NCI-H1694 treated with DMSO at 0.1 percent for 48 hours (cell line): ENCODE measurements around the gene CFL1.

Experiments used
- DNase-seq: peaks from one replicate; lab custom pipeline; 2025; lab: John Stamatoyannopoulos, UW

CFL1 gene

DNA sequence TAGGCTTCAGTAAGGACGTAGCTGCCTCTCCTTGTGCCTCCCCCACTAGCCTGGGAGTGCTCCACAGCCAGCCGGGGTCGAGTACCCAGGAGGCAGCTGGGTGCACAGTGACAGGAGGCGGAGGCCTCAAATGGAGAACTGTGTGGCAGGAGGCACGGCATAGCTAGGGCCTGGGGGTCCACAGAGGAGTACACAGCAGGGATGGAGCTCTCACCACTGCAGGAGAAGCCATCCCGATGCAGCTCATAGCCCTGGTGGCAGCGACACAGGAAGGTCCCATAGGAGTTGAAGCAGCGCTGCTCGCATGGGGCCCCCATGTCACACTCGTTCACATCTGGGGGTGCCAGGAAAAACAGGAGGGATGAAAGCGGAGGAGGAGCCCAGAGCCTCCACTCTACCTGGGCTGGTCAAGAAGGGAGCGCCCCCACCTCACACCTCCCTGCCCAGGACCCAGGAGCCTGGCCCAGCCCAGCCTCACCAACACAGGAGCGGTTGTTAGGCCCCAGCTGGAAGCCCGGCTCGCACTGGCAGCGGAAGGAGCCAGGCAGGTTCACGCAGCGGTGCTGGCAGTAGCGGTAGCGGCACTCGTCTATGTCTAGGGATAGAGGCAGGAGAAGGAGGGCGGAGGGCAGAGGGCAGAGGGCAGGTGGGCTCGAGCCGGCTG, 11.8 kb upstream of the CFL1 start:
- DNase-seq = no peak

DNA sequence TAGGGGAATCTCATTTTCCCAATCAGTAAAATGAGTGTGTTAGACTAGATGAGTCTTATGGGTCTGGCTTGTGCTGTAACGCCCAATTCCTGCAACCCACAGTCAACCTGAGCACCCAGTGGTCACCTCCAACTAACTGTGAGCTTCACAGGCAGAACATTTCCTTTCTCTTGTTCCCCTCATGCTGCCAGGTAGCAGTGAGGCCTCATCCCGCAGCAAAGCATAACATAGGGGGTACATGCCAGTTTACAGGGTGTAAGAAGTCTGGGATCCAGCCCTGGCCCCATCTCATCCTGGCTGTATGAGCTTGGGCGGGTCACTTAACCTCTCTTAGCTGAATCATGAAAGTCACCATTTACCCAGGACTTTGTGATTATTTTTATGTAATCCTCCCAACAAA, 10.9 kb upstream of the CFL1 start:
- no peak for DNase-seq

DNA sequence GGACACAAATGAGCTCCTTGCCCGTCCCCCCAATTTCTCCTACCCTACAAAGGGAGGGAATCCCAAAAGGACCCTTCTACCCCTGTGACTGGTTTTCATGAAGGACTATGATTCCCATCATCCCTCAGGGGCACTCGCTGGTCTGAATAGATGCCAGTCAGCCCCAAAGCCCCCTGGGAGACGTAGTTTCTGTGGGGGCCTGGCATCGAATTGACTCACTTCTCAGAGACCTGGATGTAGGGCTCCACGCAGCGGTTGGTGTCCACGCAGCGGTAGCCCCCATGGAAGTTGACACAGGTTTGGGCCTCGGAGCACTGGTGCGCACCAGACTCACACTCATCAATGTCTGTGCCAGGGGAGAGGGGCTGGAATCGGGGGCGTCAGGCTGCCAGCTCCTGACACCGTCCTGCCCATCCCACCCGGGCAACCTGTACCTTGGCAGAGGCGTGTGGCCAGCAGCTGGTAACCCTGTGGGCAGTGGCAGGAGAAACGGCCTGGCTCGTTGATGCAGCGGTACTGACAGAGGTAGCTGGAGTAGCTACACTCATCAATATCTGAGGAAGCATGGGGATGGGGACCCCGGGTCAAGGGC, 10.2 kb upstream of the CFL1 start:
- DNase-seq = no peak

- DNase-seq = no peak
These were observed 9.5 kb upstream of the CFL1 start for GRCh38 chr11:65867284-65868071.

DNA sequence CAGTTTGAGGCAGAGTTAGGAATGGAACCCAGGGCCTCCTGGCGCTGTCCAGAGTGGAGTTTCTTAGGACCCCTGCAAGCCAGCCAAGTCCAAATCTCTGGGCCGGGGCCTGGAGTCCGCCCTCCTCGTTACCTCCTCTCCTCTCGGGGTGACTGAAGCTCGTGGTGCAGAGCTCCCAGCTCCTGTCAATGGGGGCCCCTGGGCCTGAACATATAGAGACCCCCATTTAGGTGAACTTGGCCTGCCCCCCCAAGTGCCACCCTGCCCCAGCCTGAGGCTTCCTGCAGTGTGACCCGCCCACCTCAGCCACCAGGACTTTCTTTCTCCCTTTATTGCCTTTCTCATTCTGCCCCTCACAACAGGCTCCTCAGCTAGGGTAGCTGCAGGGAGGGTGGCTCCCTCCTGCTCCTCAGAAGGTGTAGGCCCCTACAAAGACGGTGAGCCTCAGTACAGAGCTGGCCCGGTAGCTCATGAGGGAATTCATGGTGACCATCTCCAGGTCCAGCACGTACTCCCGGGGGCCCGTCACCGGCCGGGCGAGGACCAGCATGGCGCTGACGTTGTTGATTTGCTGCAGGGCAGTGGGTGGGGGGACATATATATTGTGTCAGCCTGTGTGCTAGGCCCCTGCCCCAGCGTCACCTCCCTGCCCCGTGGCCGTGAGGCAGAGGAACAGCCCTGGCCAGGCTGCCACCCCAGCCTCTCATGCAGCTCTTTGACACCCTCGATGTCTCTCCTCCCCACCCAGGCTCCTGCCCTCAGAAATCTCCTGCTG, 8.7 kb upstream of the CFL1 start:
- no peak for DNase-seq

- DNase-seq = no peak
These were observed 7.7 kb upstream of the CFL1 start for GRCh38 chr11:65865550-65866172.

GRCh38 chr11:65864706-65865471, 6.9 kb upstream of the CFL1 start:
- DNase-seq = no peak

GRCh38 chr11:65863889-65864705, 6.1 kb upstream of the CFL1 start:
- DNase-seq = no peak

GRCh38 chr11:65862941-65863888, 5.2 kb upstream of the CFL1 start:
- no peak for DNase-seq

- DNase-seq = no peak
These were observed 4.3 kb upstream of the CFL1 start for GRCh38 chr11:65862191-65862735.

DNA sequence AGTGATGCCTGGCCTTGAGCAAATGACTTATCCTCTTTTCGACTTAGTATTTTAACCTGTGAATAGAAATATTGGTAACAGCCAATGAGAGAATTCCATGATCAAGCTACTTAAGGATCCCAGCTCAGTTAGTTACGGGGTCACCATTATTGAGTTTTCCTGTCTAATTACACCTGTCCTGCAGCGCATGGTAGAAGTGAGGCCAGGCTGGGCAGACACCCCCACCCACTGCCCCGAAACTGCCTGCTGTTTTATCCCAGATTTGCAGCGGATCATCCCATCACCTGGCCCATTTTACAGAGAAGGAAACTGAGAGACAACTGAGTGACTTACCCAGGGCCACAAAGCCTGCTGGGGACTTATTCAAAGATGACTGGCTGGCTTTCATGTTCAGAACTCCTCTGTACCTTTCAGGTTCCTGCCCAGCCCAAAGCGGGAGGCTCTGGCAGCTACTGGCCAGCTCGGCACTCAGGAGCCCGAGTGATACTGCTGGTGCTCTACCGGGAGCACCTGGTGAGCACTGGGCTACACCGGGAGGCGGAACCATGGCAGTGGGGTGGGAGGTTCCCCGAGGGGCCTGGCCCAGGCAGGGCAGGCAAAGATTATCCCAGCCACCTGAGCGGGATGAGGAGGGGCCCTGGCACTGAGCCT, 3.7 kb upstream of the CFL1 start:
- DNase-seq = no peak

DNA sequence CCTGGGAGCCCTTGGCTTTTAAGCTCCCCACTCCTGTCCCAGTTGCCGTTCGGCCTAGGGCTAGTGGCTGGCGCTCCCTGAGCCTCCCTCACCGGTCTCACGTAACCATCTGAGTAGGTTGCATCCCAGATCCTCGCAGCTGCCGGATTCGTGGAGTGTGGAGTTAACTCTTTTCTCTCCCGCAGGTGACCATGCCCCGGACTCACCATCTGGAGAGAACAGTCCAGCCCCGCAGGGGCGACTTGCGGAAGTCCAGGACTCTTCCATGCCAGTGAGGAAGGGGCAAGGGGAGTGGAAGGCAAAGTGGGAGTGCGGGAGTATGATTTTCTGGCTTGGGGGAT, 3.2 kb upstream of the CFL1 start:
- no peak for DNase-seq

DNA sequence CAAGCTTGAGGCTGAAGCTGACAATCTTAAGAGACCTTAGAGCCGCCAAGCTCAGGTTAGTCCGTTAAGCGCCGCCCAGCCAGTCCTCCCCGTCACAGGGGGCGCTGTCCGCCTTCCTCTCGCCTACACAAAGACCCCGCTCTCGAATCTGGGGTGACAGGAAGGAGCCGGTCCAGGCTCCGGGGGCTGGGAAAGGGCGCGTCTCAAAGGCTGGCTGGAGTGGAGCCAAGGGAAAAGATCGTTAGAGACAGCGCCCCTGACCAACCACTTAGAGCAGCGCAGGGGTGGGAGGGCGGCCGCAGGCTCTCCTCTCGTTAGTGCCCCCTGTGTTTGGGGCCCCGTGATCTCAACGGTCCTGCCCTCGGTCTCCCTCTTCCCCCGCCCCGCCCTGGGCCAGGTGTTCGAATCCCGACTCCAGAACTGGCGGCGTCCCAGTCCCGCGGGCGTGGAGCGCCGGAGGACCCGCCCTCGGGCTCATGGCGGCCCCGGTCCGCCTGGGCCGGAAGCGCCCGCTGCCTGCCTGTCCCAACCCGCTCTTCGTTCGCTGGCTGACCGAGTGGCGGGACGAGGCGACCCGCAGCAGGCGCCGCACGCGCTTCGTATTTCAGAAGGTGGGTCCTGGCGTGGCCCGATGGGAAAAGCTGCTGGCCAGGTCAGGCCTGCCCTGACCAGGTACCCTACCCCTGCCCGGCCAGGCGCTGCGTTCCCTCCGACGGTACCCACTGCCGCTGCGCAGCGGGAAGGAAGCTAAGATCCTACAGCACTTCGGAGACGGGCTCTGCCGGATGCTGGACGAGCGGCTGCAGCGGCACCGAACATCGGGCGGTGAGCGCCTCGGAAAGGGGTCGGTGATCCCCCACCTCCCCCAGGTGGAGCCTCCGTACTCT, 2.5 kb upstream of the CFL1 start, which contains the start of gene MUS81:
Gene MUS81, plus strand, starts transcription at position 156 of the 887 bp plus-strand sequence. Its CDS starts 321 bp downstream, at position 477.
- DNase-seq = peak; percentile 89

- DNase-seq = peak; percentile 63
These were observed 1.9 kb upstream of the CFL1 start for GRCh38 chr11:65859812-65860277.

DNA sequence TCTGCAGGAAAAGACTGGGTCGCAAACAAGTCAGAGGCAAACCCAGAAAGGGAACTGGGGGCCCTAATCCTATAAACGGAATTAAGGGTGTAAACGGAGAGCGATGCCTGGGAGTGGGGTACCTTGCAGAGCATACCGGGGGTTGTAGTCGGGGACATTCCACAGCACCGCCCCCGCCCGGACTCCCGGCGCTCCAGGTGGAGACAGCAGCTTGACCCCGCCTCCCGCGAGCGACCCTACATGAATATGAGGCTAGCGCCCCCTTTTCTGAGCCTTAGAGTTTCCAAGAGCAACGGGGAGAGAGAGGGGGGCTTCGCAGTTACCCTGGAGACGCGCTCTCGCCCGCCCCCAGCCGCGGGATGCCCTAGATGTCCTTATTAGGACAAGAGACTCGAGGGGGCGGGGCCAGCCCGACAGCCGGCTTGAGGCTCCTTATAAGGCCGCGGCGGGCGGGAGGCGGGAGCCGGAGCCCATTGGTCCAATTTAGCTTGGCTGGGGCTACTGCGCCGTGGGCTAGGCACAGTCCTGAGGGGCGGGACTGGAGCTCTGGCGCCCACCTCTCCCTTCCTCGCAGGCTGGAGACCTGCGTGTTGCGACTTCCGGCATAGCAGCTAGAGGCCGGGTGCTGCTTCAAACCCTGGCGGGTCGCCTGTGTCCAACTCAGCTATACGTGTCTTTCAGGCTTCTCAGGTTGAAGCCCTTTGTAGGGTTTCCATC, 1.3 kb upstream of the CFL1 start:
- DNase-seq = peak; percentile 94

- peak; percentile 48 for DNase-seq
These were observed 704 bp upstream of the CFL1 start for GRCh38 chr11:65858681-65859087.

DNA sequence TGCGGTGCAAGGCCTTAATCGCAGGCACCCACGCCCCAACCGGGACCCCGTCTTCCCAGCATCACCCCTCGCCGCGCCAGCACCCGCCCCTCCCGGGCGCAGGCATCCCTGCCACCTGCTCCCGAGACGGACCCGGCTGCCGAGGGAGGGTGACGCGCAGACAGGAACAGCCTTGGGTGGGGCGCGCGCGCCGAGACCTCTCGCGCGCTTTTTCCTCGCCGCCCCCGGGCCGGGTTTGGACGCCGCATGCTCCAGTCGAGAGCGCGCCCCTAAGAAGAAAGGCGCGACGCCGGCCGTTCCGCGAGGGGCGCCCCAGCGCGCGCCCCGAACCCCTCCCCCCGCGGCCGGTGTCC, 504 bp downstream of the CFL1 start:
- DNase-seq = no peak
